GM12872 (cell line): Measurements from ENCODE around the gene FBXW8.

ENCODE experiments used
- CTCF ChIP-seq: IDR thresholded peaks from 3 replicates; pipeline ENCODE4 v1.5.1; 2011; ENCODE audit warnings: low read depth, mild to moderate bottlenecking, low read length, moderate library complexity; ENCODE audit not compliant: insufficient read depth

The FBXW8 gene

GRCh38 chr12:116898669-116899068 lies 12.1 kb upstream of the FBXW8 start:
- no peak for TF ChIP-seq CTCF

- no peak for TF ChIP-seq CTCF
Measured at GRCh38 chr12:116901612-116902011, 9.1 kb upstream of the FBXW8 start.

- no peak for TF ChIP-seq CTCF
Measured at GRCh38 chr12:116903818-116904217, 6.9 kb upstream of the FBXW8 start.

- TF ChIP-seq CTCF: no peak
Measured at GRCh38 chr12:116906285-116906684, 4.5 kb upstream of the FBXW8 start.

- TF ChIP-seq CTCF: no peak
Measured at GRCh38 chr12:116910280-116910644, 488 bp upstream of the FBXW8 start.

- no peak for TF ChIP-seq CTCF
Measured at GRCh38 chr12:116915326-116915725, 4.6 kb downstream of the FBXW8 start.

- no peak for TF ChIP-seq CTCF
Measured at GRCh38 chr12:116916122-116916521, 5.4 kb downstream of the FBXW8 start.

- peak; percentile 67; the same call in 2 of the 3 replicates for TF ChIP-seq CTCF
Measured at GRCh38 chr12:116916714-116917114, 6.0 kb downstream of the FBXW8 start.
